ENCODE results near the gene RPS6KA3. TPM values are rescaled to one million over a fixed set of nuclear protein-coding genes. Genes with fewer than 3 reads are reported as not detected.

RPS6KA3 gene
- total RNA-seq, 1 experiment from 2014 or later = 14.6 TPM

GRCh38 chrX:20284444-20284843, 17.7 kb upstream of the RPS6KA3 start (continued):
- TF ChIP-seq AR (CRISPR knock-in tag; IDR thresholded peaks at IDR 0.05) = no peak
- no peak for TF ChIP-seq ELF4 (CRISPR knock-in tag; IDR thresholded peaks at IDR 0.05; ENCODE audit: low read depth)
- no peak for TF ChIP-seq ATF3 (CRISPR knock-in tag; conservative IDR thresholded peaks at IDR 0.05)

- Mint-ChIP-seq H3K27ac (no peak overlapping the region), H3K36me3 (no peaks in the 10 kb centered on the region), H3K4me1 (no peaks in the 10 kb centered on the region), H3K27me3 (ENCODE audit: low read depth) (peaks cover 22% of the 10 kb centered on the region), H3K4me3 (no peak overlapping the region), H3K9me3 (peaks cover 7% of the 10 kb centered on the region; the same call in 1 of the 2 replicates)
- no peak for DNase-seq (ENCODE audit: low spot score)
- TF ChIP-seq FOXJ3 (CRISPR knock-in tag; IDR thresholded peaks at IDR 0.05; ENCODE audit: borderline replicate concordance) (no peak), CDX4 (CRISPR knock-in tag; IDR thresholded peaks at IDR 0.05; ENCODE audit: borderline replicate concordance) (no peak), ZNF425 (CRISPR knock-in tag; conservative IDR thresholded peaks at IDR 0.05) (no peak), ZNF416 (CRISPR knock-in tag; IDR thresholded peaks at IDR 0.05) (no peak), E2F5 (CRISPR knock-in tag; IDR thresholded peaks at IDR 0.05) (no peak), SMAD3 (CRISPR knock-in tag; IDR thresholded peaks at IDR 0.05; ENCODE audit: borderline replicate concordance) (no peak), ZNF138 (CRISPR knock-in tag; conservative IDR thresholded peaks at IDR 0.05) (no peak), TCF7 (CRISPR knock-in tag; IDR thresholded peaks at IDR 0.05; ENCODE audit: low read depth) (no peak), ZSCAN18 (CRISPR knock-in tag; IDR thresholded peaks at IDR 0.05) (no peak)
- ChIA-PET POLR2A (no interaction called here), CTCF (no interaction called here)
- ATAC-seq = no peak
Observed at GRCh38 chrX:20280938-20281337, 14.2 kb upstream of the RPS6KA3 start.

GRCh38 chrX:20274121-20274520, 7.4 kb upstream of the RPS6KA3 start:
- H3K27me3 Mint-ChIP-seq (ENCODE audit: low read depth) = peaks cover 50% of the 10 kb centered on the region
- no peaks in the 10 kb centered on the region for H3K4me1 Mint-ChIP-seq
- no peaks in the 10 kb centered on the region for H3K36me3 Mint-ChIP-seq
- no peak overlapping the region for H3K4me3 Mint-ChIP-seq
- ChIA-PET CTCF (no interaction called here), POLR2A (no interaction called here)
- H3K9me3 Mint-ChIP-seq = peaks cover 5% of the 10 kb centered on the region; the same call in 1 of the 2 replicates
- no peak for ATAC-seq
- no peak for DNase-seq (ENCODE audit: low spot score)
- H3K27ac Mint-ChIP-seq = no peak overlapping the region
- TF ChIP-seq ZNF512 (CRISPR knock-in tag; IDR thresholded peaks at IDR 0.05; ENCODE audit: borderline replicate concordance) = no peak
- no peak for TF ChIP-seq ATF2 (CRISPR knock-in tag; IDR thresholded peaks at IDR 0.05; ENCODE audit: borderline replicate concordance, low read depth)
- TF ChIP-seq CREB1 (CRISPR knock-in tag; IDR thresholded peaks at IDR 0.05) = no peak
- no peak for TF ChIP-seq NR2C2 (CRISPR knock-in tag; IDR thresholded peaks at IDR 0.05)
